Neural crest cell (in vitro differentiated cells): ENCODE results near the gene TMTC4. TPM values are rescaled to one million over a fixed set of nuclear protein-coding genes. Genes with fewer than 3 reads are reported as not detected.
"Not testable (repeated sequence)": the region's sequence is repeated elsewhere in the genome, so short reads cannot be mapped to it uniquely, and the experiment has no call there.

Source experiments
- DNase-seq: peaks from one replicate; pipeline ENCODE4 v3.0.0; 2021; ENCODE audit warnings: low read depth, mixed read lengths, low spot score
- H3K27ac Mint-ChIP-seq: one replicate; pipeline ENCODE4 v1.8.0; 2021; ENCODE audit warnings: mild to moderate bottlenecking, mixed read lengths; ENCODE audit not compliant: unreplicated experiment
- H3K27me3 Mint-ChIP-seq: 2 replicates; pipeline ENCODE4 v1.8.0; 2021; ENCODE audit warnings: low read depth, mild to moderate bottlenecking, mixed read lengths
- H3K36me3 Mint-ChIP-seq: 2 replicates; pipeline ENCODE4 v1.8.0; 2021; ENCODE audit warnings: low read depth, mild to moderate bottlenecking, mixed read lengths
- H3K4me1 Mint-ChIP-seq: 2 replicates; pipeline ENCODE4 v1.8.0; 2021; ENCODE audit warnings: mixed read lengths
- H3K4me3 Mint-ChIP-seq: one replicate; pipeline ENCODE4 v1.8.0; 2021; ENCODE audit warnings: mild to moderate bottlenecking, mixed read lengths
- H3K9me3 Mint-ChIP-seq: 2 replicates; pipeline ENCODE4 v1.8.0; 2021; ENCODE audit warnings: mixed read lengths
- total RNA-seq: library from RNA; stranded (reverse); gene quantifications from 2 replicates; pipeline ENCODE4 v1.2.1, GENCODE V29; 2021
- TF ChIP-seq, protein P1 (sequence below): fragments of 200-600 bp; sonication (generic); conservative IDR thresholded peaks from 2 replicates; pipeline ENCODE4 v1.5.0; 2021; ENCODE audit warnings: antibody characterized with exemption, mild to moderate bottlenecking

The TMTC4 gene
- total RNA-seq, 1 donor from 2014 or later = 51.7 TPM

DNA sequence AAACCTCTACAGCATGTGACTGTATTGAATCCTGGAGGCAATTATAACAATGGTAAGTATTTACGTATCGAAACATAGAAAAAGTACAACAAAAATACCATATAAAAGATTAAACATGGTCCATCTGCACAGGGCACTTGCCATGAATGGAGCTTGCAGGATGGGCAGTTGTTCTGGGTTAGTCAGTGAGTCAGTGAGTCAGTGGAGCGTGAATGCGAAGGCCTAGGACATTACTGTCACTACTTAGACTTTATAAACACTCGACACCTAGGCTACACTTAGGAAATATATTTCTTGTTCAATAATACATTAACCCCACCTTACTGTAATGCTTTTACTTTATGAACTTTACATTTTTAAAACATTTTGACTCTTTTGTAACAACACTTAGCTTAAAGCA is 35.6 kb upstream of the TMTC4 start:
- H3K9me3 Mint-ChIP-seq = no peaks in the 10 kb centered on the region

DNA sequence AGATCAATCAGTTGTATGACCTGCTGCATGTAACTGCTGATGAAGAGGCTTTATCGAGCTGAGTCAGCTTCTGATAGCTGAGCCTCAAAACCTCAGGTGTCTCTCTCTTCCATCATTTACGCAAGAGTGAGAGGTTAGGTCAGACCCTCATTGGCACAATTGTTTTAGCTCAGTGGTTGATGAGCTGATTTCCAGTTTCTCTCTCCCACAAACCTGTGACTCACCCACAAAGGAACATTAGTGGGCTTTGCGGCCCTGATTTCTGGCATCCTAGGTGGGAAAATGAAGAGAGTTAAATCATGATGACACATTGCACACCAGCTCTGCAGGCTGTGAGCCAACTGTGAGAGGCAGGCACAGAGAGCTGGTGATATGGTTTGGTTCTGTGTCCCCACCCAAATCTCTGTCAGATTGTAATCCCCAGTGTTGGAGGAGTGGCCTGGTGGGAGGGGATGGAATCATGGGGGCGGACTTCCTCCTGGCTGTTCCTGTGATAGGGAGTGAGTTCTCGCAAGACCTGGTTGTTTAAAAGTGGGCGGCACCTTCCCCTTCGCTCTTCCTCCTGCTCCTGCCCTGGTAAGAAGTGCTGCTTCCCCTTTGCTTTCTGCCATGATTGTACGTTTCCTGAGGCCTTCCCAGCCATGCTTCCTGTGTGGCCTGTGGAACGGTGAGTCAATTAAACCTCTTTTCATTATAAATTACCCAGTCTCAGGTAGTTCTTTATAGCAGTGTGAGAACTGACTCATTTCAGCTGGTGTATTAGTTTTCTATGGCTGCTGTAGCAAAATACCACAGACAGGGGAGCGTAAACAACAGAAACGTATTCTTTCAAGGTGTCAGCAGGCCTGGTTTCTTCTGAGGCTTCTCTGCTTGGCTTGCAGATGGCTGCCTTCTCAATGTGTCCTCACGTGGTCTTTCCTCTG is 33.5 kb upstream of the TMTC4 start:
- no peaks in the 10 kb centered on the region for H3K4me1 Mint-ChIP-seq
- no peaks in the 10 kb centered on the region for H3K27me3 Mint-ChIP-seq

More for the DNA sequence above, 35.6 kb upstream of the TMTC4 start:
- DNase-seq = no peak
- Mint-ChIP-seq H3K4me3 (no peak overlapping the region), H3K27me3 (no peaks in the 10 kb centered on the region), H3K27ac (no peak overlapping the region), H3K4me1 (no peaks in the 10 kb centered on the region), H3K36me3 (no peaks in the 10 kb centered on the region)
- TF ChIP-seq, protein P1, sequence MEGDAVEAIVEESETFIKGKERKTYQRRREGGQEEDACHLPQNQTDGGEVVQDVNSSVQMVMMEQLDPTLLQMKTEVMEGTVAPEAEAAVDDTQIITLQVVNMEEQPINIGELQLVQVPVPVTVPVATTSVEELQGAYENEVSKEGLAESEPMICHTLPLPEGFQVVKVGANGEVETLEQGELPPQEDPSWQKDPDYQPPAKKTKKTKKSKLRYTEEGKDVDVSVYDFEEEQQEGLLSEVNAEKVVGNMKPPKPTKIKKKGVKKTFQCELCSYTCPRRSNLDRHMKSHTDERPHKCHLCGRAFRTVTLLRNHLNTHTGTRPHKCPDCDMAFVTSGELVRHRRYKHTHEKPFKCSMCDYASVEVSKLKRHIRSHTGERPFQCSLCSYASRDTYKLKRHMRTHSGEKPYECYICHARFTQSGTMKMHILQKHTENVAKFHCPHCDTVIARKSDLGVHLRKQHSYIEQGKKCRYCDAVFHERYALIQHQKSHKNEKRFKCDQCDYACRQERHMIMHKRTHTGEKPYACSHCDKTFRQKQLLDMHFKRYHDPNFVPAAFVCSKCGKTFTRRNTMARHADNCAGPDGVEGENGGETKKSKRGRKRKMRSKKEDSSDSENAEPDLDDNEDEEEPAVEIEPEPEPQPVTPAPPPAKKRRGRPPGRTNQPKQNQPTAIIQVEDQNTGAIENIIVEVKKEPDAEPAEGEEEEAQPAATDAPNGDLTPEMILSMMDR = no peak

DNA sequence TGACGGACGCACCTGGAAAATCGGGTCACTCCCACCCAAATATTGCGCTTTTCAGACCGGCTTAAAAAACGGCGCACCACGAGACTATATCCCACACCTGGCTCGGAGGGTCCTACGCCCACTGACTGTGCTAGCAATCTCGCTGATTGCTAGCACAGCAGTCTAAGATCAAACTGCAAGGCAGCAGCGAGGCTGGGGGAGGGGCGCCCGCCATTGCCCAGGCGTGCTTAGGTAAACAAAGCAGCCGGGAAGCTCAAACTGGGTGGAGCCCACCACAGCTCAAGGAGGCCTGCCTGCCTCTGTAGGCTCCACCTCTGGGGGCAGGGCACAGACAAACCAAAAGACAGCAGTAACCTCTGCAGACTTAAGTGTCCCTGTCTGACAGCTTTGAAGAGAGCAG is 23.7 kb upstream of the TMTC4 start:
- DNase-seq, H3K36me3 Mint-ChIP-seq, H3K9me3 Mint-ChIP-seq, H3K27me3 Mint-ChIP-seq, H3K27ac Mint-ChIP-seq, H3K4me3 Mint-ChIP-seq: not testable (repeated sequence)
- H3K4me1 Mint-ChIP-seq = peaks cover 13% of the 10 kb centered on the region

More for the DNA sequence above, 33.5 kb upstream of the TMTC4 start:
- TF ChIP-seq, protein P1 = no peak
- DNase-seq = no peak
- no peaks in the 10 kb centered on the region for H3K36me3 Mint-ChIP-seq
- H3K4me3 Mint-ChIP-seq = no peak overlapping the region
- no peaks in the 10 kb centered on the region for H3K9me3 Mint-ChIP-seq
- no peak overlapping the region for H3K27ac Mint-ChIP-seq

DNA sequence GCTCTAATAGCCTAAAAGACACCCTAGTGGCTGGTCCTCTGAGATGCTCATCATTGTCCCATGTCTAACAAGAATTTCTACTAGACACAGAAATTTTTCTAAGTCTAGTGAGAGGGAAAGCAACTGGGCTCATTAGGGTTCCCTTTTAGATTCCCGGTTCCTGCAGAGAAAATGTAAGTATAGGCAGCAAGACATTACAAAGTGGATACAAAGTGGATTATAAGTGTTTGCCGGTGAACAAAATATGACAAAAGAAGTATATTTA is 20.8 kb upstream of the TMTC4 start:
- DNase-seq = no peak
- Mint-ChIP-seq H3K4me1 (peaks cover 13% of the 10 kb centered on the region), H3K36me3 (peaks cover 9% of the 10 kb centered on the region), H3K27me3 (peaks cover 3% of the 10 kb centered on the region), H3K4me3 (no peak overlapping the region), H3K27ac (no peak overlapping the region), H3K9me3 (peaks cover 8% of the 10 kb centered on the region)
- TF ChIP-seq, protein P1 = no peak

DNA sequence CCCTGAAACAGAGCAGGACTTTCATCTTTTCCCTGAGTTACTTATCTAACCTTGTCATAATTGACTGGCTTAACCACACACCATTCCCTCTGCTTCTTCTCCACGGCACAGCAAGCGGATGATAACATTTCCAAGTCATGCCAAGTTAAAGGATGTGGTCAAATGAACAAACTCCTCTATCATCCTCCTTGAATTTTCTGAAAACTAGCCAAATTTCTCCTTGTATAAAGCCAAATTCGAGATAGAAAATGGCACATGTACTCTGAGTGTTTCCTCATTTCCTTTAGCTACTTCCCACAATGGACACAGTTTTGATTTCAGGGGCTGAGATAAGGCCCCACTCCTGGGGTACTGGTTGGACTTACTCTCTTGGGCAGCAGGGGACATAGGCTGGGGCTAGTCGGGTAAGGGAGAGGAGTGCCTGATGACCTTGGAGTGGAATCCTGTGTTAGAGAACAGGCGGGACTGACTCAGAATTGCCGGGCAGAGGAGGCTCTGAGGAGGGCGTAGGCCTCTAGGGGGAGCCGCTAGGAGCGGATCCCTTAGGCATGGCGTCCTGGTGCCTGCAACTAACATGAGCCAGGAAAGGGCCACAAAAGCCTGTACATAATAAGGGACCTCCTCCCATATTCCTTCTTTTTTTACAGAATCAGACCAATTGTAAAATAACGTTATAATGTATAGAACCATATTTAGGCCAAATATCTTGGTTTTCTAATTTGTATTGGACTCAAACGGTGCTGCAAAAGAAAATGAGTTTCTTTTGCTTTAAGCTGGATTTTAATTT is 20.3 kb upstream of the TMTC4 start:
- peak; percentile 61 for DNase-seq
- H3K27me3 Mint-ChIP-seq = peaks cover 3% of the 10 kb centered on the region
- H3K27ac Mint-ChIP-seq = no peak overlapping the region
- no peak overlapping the region for H3K4me3 Mint-ChIP-seq
- H3K9me3 Mint-ChIP-seq = peaks cover 8% of the 10 kb centered on the region
- H3K4me1 Mint-ChIP-seq = peaks cover 13% of the 10 kb centered on the region
- peaks cover 11% of the 10 kb centered on the region for H3K36me3 Mint-ChIP-seq
- TF ChIP-seq, protein P1 = peak; percentile 62

DNA sequence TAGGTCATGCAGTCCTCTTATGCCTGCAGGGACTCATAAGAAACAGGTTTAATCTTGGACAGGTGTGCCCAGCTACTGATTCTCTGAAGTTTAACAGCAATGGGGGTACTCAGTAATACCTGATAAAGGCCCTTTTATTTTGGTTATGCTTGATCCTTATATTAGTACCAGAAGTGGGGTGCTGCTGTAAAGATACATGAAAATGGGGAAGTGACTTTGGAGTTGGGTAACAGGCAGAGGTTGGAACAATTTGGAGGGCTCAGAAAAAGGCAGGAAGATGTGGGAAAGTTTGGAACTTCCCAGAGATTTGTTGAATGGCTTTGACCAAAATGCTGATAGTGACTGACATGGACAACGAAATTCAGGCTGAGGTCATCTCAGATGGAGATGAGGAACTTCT is 14.6 kb upstream of the TMTC4 start:
- no peaks in the 10 kb centered on the region for H3K4me1 Mint-ChIP-seq
- no peak overlapping the region for H3K4me3 Mint-ChIP-seq

More for the DNA sequence above, 14.6 kb upstream of the TMTC4 start:
- H3K36me3 Mint-ChIP-seq = peaks cover 19% of the 10 kb centered on the region
- TF ChIP-seq, protein P1 = no peak
- peaks cover 10% of the 10 kb centered on the region for H3K9me3 Mint-ChIP-seq
- H3K27ac Mint-ChIP-seq = no peak overlapping the region
- no peaks in the 10 kb centered on the region for H3K27me3 Mint-ChIP-seq
- no peak for DNase-seq
